ENCODE results near the gene MSANTD1.

- TF ChIP-seq CTCF (IDR thresholded peaks at IDR 0.05) (no peak), POLR2A (IDR thresholded peaks at IDR 0.05) (no peak)
Observed at GRCh38 chr4:3215256-3215655, 33.7 kb upstream of the MSANTD1 start.
